22Rv1 (cell line): ENCODE results near the gene MEG3.

Experiments
- H3K27ac ChIP-seq: fragments of 450-650 bp; 2 replicates; pipeline ENCODE4 v1.5.1; 2017
- ZFX ChIP-seq: fragments of 450-650 bp; IDR thresholded peaks from 2 replicates; pipeline ENCODE4 v1.6.1; 2017; ENCODE audit warnings: antibody characterized with exemption, borderline replicate concordance
- TF ChIP-seq, protein P1 (sequence below): fragments of 450-650 bp; IDR thresholded peaks from 2 replicates; pipeline ENCODE4 v1.5.1; 2017; ENCODE audit warnings: mild to moderate bottlenecking

The MEG3 gene

DNA sequence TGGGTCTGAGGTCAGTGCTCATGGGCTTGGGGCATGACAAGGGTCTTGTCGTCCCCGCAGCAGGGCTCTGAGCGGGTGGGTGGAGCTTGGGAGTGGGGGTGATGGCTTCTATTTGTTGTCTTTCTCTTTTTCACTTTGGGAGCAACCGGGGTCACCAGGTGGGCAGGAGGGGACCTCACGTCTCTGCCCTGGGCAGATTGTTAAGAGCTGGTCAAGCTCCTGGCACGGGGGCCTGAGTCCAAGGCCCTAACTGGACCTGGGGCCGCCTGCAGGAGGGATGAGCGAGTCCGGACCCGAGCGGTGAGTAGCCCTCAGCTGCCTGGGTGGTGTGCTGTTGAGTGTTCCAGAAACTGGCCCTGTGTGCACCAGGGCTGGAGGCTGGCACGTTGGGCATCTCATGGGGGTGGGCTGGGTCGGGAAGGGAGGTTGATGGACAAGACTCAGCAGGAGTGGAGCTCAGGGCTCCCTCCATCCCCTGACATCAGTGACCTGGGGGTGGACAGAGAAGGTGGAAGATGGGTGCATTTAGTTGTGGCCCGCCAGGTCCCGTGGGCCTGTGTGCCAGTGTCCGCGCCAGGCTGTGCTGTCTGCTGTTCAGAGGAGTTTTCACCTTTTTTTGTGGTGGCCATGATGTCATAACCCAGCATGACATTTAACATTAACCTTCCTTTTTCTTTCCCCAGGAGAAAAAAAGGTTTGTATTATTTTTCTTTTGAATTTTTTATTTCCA, 50.1 kb downstream of the MEG3 start:
- no peak for TF ChIP-seq ZFX
- TF ChIP-seq, protein P1, sequence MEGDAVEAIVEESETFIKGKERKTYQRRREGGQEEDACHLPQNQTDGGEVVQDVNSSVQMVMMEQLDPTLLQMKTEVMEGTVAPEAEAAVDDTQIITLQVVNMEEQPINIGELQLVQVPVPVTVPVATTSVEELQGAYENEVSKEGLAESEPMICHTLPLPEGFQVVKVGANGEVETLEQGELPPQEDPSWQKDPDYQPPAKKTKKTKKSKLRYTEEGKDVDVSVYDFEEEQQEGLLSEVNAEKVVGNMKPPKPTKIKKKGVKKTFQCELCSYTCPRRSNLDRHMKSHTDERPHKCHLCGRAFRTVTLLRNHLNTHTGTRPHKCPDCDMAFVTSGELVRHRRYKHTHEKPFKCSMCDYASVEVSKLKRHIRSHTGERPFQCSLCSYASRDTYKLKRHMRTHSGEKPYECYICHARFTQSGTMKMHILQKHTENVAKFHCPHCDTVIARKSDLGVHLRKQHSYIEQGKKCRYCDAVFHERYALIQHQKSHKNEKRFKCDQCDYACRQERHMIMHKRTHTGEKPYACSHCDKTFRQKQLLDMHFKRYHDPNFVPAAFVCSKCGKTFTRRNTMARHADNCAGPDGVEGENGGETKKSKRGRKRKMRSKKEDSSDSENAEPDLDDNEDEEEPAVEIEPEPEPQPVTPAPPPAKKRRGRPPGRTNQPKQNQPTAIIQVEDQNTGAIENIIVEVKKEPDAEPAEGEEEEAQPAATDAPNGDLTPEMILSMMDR, result no peak
- no peak overlapping the region for H3K27ac ChIP-seq

- TF ChIP-seq, protein P1, result no peak
- TF ChIP-seq ZFX, result no peak
- no peak overlapping the region for H3K27ac ChIP-seq
Observed at GRCh38 chr14:100878271-100879146, 52.6 kb downstream of the MEG3 start.

DNA sequence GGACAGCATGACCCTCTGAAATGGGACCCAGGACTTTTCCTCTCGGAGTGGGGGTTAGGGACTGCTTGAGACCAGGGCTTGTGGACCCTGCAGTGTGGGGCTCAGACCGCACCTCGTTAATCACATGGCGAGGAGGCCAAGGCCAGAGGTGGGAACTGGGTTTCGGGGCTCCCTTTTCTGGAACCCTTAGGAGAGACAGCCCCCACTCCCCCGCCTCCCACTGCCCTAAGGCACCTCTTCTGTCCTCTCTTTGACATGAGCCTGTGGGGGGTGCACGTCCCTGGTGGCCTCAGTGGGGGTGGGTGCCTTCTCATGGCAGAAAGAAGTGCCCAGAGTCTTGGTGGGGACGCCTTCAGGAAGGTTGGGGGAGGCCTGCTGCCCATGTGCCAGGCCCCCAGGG, 53.3 kb downstream of the MEG3 start:
- no peak for TF ChIP-seq ZFX
- TF ChIP-seq, protein P1, result no peak
- H3K27ac ChIP-seq, result no peak overlapping the region

GRCh38 chr14:100879782-100880181, 53.9 kb downstream of the MEG3 start:
- no peak overlapping the region for H3K27ac ChIP-seq
- TF ChIP-seq, protein P1, result no peak
- TF ChIP-seq ZFX, result no peak

DNA sequence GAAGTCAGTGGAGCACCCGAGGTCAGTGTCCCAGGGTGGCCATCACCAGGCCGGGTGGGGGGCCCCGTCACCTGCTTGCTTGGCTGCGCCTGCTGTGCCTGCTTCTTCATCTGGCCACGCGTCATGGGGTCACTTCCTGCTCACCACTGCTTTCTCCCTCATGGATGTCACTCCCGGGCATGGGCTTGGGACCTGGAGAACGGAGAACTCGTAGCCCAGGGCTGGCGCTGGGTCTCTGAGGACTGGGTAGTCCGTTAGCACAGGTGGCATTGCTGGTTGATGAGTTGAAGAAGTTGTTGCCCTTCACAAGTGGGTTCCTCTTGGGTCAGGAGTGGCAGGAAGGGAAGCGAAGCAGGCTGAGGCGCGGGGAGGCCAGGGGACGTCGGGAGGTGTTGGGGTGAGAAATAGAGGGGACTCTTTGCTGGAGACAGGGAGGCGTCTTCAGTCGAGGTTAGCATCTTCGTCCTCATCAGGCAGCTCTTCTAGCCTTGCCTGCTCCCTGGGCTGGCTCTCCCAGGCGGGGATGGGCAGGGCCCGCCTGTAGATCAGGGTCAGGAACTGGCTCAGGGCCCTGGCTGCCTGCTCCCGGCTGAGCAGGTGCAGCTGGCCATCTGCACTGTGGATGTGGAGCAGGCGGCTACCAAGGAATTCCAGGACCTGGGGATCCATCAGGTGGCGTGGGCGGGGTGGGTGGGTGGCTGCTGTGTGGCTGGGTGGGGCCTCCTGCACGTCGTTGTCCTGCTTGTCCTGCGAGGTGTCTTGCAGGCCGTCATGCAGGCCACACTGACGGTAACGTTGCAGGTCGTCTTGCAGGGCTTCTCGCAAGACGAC, 54.6 kb downstream of the MEG3 start:
- TF ChIP-seq, protein P1, result no peak
- no peak for TF ChIP-seq ZFX
- H3K27ac ChIP-seq, result no peak overlapping the region

- TF ChIP-seq, protein P1, result no peak
- no peak for TF ChIP-seq ZFX
Observed at GRCh38 chr14:100881211-100882025, 55.5 kb downstream of the MEG3 start.

More at GRCh38 chr14:100881211-100882025, 55.5 kb downstream of the MEG3 start:
- no peak overlapping the region for H3K27ac ChIP-seq
